Smooth muscle cell (in vitro differentiated cells): ENCODE data around the gene SNUPN. TPM values are rescaled to one million over a fixed set of nuclear protein-coding genes. Genes with fewer than 3 reads are reported as not detected.
A peak's percentile ranks its signal among the peaks of the same experiment; 100 is the strongest.

ENCODE experiments used
- DNase-seq: peaks from one replicate; lab custom pipeline; 2025; ENCODE audit not compliant: unreplicated experiment; lab: John Stamatoyannopoulos, UW
- H2AFZ ChIP-seq: fragments of 200-600 bp; sonication (generic); 2 replicates; pipeline ENCODE4 v1.6.0; 2016; ENCODE audit warnings: antibody characterized with exemption, low read depth, mild to moderate bottlenecking
- H3F3A ChIP-seq: fragments of 200-600 bp; sonication (generic); 2 replicates; pipeline ENCODE4 v1.6.0; 2017; ENCODE audit warnings: antibody characterized with exemption, low read depth
- H3K27ac ChIP-seq: fragments of 200-600 bp; sonication (generic); 2 replicates; pipeline ENCODE4 v1.5.1; 2016; ENCODE audit warnings: low read depth, mild to moderate bottlenecking
- H3K27me3 ChIP-seq: fragments of 200-600 bp; sonication (generic); 2 replicates; pipeline ENCODE4 v1.6.1; 2016; ENCODE audit warnings: low read depth, mild to moderate bottlenecking
- H3K36me3 ChIP-seq: fragments of 200-600 bp; sonication (generic); 2 replicates; pipeline ENCODE4 v1.5.1; 2016; ENCODE audit warnings: low read depth
- H3K4me1 ChIP-seq: fragments of 200-600 bp; sonication (generic); 2 replicates; pipeline ENCODE4 v1.5.1; 2016; ENCODE audit warnings: low read depth
- H3K4me2 ChIP-seq: fragments of 200-600 bp; sonication (generic); 2 replicates; pipeline ENCODE4 v1.6.0; 2016; ENCODE audit warnings: mild to moderate bottlenecking
- H3K4me3 ChIP-seq: fragments of 200-600 bp; sonication (generic); 2 replicates; pipeline ENCODE4 v1.5.1; 2016; ENCODE audit warnings: mild to moderate bottlenecking
- H3K79me2 ChIP-seq: fragments of 200-600 bp; sonication (generic); 2 replicates; pipeline ENCODE4 v1.6.0; 2016; ENCODE audit warnings: low read depth, mild to moderate bottlenecking
- H3K9ac ChIP-seq: fragments of 200-600 bp; sonication (generic); 2 replicates; pipeline ENCODE4 v1.6.0; 2016; ENCODE audit warnings: low read depth
- H3K9me3 ChIP-seq: fragments of 200-600 bp; sonication (generic); replicated peaks from 2 replicates; pipeline ENCODE4 v1.5.1; 2016; ENCODE audit warnings: low read depth
- H4K20me1 ChIP-seq: fragments of 200-600 bp; sonication (generic); 2 replicates; pipeline ENCODE4 v1.6.0; 2016; ENCODE audit warnings: low read depth
- WGBS: methylation state at CpG from one replicate; pipeline ENCODE4 v1.1.7; 2016; ENCODE audit warnings: low lambda C conversion rate; 5-methylcytosine and 5-hydroxymethylcytosine counted together
- polyA plus RNA-seq: library from polyadenylated mRNA; unstranded; fragments of >200 nt; fragmentation: Nextera tagmentation; extraction: Ambion mirVana; gene quantifications from 2 replicates; pipeline ENCODE4 v1.2.1, GENCODE V29; 2016
- total RNA-seq: library from RNA; depleted of rRNA; stranded (reverse); fragments of >200 nt; gene quantifications from 2 replicates; pipeline ENCODE4 v1.2.3, GENCODE V29; 2014
- TF ChIP-seq, protein P1 (sequence below): fragments of 200-600 bp; sonication (generic); IDR thresholded peaks from 2 replicates; pipeline ENCODE4 v1.5.1; 2017; ENCODE audit warnings: borderline replicate concordance, mild to moderate bottlenecking, antibody characterized with exemption; ENCODE audit not compliant: insufficient read depth, poor library complexity, severe bottlenecking

The SNUPN gene
- total and polyA plus RNA-seq, 2 experiments from 2014 or later: 15.2 to 24.0 TPM

DNA sequence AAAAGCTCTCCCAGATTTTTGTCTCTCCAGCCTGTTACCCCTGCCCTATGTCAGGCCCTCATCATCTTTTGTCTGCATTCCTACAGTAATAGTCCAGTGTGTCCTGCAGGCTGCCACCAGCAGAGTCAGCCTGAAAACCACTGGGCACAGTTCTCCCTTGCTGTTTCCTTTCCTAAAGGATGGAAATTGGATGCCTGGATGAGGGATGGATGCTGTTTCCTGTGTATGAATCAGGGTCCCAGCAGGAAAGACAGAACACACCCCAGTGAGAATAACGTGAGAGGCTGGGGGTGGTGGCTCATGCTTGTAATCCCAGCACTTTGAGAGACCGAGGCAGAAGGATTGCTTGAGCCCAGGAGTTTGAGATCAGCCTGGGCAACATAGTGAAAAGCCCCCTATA lies 18.9 kb upstream of the SNUPN start:
- H3K4me2 ChIP-seq: no peak overlapping the region
- H3K27me3 ChIP-seq: no peaks in the 10 kb centered on the region
- DNase-seq: no peak
- H2AFZ ChIP-seq: no peak overlapping the region
- no peaks in the 10 kb centered on the region for H3K36me3 ChIP-seq
- peaks cover 5% of the 10 kb centered on the region for H3F3A ChIP-seq
- no peak overlapping the region for H3K4me3 ChIP-seq
- TF ChIP-seq, protein P1, sequence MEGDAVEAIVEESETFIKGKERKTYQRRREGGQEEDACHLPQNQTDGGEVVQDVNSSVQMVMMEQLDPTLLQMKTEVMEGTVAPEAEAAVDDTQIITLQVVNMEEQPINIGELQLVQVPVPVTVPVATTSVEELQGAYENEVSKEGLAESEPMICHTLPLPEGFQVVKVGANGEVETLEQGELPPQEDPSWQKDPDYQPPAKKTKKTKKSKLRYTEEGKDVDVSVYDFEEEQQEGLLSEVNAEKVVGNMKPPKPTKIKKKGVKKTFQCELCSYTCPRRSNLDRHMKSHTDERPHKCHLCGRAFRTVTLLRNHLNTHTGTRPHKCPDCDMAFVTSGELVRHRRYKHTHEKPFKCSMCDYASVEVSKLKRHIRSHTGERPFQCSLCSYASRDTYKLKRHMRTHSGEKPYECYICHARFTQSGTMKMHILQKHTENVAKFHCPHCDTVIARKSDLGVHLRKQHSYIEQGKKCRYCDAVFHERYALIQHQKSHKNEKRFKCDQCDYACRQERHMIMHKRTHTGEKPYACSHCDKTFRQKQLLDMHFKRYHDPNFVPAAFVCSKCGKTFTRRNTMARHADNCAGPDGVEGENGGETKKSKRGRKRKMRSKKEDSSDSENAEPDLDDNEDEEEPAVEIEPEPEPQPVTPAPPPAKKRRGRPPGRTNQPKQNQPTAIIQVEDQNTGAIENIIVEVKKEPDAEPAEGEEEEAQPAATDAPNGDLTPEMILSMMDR: no peak
- H4K20me1 ChIP-seq: peaks cover 8% of the 10 kb centered on the region
- no peak overlapping the region for H3K27ac ChIP-seq
- H3K9me3 ChIP-seq: no peaks in the 10 kb centered on the region
- peaks cover 21% of the 10 kb centered on the region for H3K79me2 ChIP-seq
- H3K4me1 ChIP-seq: peaks cover 6% of the 10 kb centered on the region
- WGBS: 73% methylated on average over 2 of the region's 2 CpGs
- no peak overlapping the region for H3K9ac ChIP-seq

DNA sequence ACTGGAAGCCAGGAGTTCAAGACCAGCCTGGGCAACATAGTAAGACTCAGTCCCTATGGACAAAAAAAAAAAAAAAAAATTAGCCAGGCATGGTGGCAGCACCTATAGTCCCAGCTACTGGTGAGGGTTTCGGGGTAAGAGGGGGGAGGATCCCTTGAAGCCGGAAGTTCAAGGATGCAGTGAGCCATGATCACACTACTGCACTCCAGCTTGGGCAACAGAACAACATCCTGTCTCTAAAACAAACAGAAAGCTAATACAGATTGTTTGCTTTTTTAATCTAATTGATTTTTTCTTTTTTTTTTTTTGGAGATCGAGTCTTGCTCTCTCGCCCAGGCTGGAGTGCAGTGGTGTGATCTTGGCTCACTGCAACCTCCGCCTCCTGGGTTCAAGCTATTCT lies 16.1 kb upstream of the SNUPN start:
- Histone ChIP-seq H3K36me3 (no peaks in the 10 kb centered on the region), H3K27ac (no peak overlapping the region), H3K79me2 (peaks cover 31% of the 10 kb centered on the region), H3K9me3 (no peaks in the 10 kb centered on the region), H4K20me1 (peaks cover 23% of the 10 kb centered on the region), H3F3A (peaks cover 9% of the 10 kb centered on the region), H2AFZ (no peak overlapping the region), H3K27me3 (no peaks in the 10 kb centered on the region), H3K4me2 (no peak overlapping the region), H3K9ac (no peak overlapping the region), H3K4me3 (no peak overlapping the region), H3K4me1 (peaks cover 7% of the 10 kb centered on the region)
- no peak for DNase-seq
- over 99% methylated on average over 5 of the region's 5 CpGs for WGBS
- TF ChIP-seq, protein P1: no peak

DNA sequence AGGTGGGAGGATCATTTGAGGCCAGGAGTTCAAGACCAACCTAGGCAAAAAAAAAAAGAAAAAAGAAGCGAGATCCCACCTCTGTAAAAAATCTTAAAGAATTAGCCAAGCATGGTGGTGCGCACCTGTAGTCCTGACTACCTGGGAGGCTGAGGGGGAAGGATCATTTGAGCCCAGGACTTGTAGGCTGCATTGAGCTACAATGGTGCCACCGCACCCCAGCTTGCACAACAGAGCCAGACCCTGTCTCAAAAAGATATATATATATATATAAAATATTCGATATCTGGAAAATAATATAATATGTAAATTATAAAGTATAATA lies 15.6 kb upstream of the SNUPN start:
- Histone ChIP-seq H3K9me3 (no peaks in the 10 kb centered on the region), H3F3A (peaks cover 9% of the 10 kb centered on the region), H2AFZ (peak overlapping the region; percentile 62), H3K4me3 (peak overlapping the region; percentile 65), H4K20me1 (peaks cover 23% of the 10 kb centered on the region), H3K4me1 (peaks cover 7% of the 10 kb centered on the region), H3K4me2 (peak overlapping the region; percentile 85), H3K36me3 (no peaks in the 10 kb centered on the region), H3K9ac (no peak overlapping the region), H3K27me3 (no peaks in the 10 kb centered on the region), H3K79me2 (peaks cover 35% of the 10 kb centered on the region), H3K27ac (peak overlapping the region; percentile 58)
- 77% methylated on average over 4 of the region's 4 CpGs for WGBS
- DNase-seq: no peak
- TF ChIP-seq, protein P1: no peak

DNA sequence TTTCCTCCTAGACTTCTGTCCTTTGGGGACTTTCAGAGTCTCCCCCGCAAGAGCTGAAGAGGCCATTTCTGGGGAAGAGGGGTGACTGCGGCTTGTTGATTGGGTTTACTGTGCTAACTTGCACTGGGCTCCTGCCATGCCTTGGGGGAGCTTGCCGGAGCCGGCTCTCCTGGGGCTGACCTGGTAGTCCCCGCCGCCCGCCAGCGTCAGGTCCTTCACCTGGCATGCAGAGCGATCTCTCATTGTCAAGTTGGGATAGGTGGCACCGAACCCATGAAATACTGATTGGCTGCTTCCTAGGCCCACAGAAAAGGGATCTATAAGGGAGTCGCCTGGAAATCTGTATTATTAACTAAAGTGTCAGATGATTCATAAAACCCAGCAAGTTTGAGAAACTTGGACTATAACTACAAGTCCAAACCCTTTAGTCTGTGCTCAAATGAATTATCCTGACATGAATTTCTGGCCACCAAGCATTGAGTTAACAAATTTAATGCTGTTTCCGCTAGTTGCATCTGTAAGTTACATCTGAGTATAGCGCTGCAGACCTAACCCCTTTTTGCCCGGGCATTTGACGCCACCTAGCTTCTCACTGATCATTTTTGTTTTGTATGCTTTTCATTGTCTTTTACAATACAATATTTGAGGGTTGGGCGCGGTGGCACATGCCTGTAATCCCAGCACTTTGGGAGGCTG lies 15.1 kb upstream of the SNUPN start:
- H3K27me3 ChIP-seq: no peaks in the 10 kb centered on the region
- peak overlapping the region; percentile 65 for H3K4me3 ChIP-seq
- H3K36me3 ChIP-seq: no peaks in the 10 kb centered on the region
- H3K4me1 ChIP-seq: peaks cover 7% of the 10 kb centered on the region
- peaks cover 23% of the 10 kb centered on the region for H4K20me1 ChIP-seq
- WGBS: 8% methylated on average over 17 of the region's 17 CpGs
- H2AFZ ChIP-seq: peak overlapping the region; percentile 62
- peak overlapping the region; percentile 58 for H3K27ac ChIP-seq
- H3F3A ChIP-seq: peaks cover 9% of the 10 kb centered on the region
- TF ChIP-seq, protein P1: no peak
- peaks cover 31% of the 10 kb centered on the region for H3K79me2 ChIP-seq
- H3K9ac ChIP-seq: peak overlapping the region; percentile 61
- H3K9me3 ChIP-seq: no peaks in the 10 kb centered on the region
- DNase-seq: peak; percentile 62
- H3K4me2 ChIP-seq: peak overlapping the region; percentile 85
